ENCODE measurements around the gene ENHO.

GRCh38 chr9:34507556-34507955 lies 15.2 kb downstream of the ENHO start:
- TF ChIP-seq POLR2A (IDR thresholded peaks at IDR 0.05) = no peak
- TF ChIP-seq CTCF (IDR thresholded peaks at IDR 0.05) = no peak
